GM23248 (cell line): ENCODE measurements around the gene FTO.

Experiments used
- EZH2 ChIP-seq: fragments of 200-600 bp; sonication (generic); IDR thresholded peaks from 2 replicates; pipeline ENCODE4 v1.6.1; 2018; ENCODE audit warnings: antibody characterized with exemption, mild to moderate bottlenecking; ENCODE audit not compliant: insufficient read depth, poor library complexity, severe bottlenecking
- EZH2phosphoT487 ChIP-seq: fragments of 200-600 bp; sonication (generic); IDR thresholded peaks from 2 replicates; pipeline ENCODE4 v1.6.1; 2018; ENCODE audit warnings: antibody characterized with exemption, moderate library complexity, mild to moderate bottlenecking, low read depth; ENCODE audit not compliant: insufficient read depth

DNA sequence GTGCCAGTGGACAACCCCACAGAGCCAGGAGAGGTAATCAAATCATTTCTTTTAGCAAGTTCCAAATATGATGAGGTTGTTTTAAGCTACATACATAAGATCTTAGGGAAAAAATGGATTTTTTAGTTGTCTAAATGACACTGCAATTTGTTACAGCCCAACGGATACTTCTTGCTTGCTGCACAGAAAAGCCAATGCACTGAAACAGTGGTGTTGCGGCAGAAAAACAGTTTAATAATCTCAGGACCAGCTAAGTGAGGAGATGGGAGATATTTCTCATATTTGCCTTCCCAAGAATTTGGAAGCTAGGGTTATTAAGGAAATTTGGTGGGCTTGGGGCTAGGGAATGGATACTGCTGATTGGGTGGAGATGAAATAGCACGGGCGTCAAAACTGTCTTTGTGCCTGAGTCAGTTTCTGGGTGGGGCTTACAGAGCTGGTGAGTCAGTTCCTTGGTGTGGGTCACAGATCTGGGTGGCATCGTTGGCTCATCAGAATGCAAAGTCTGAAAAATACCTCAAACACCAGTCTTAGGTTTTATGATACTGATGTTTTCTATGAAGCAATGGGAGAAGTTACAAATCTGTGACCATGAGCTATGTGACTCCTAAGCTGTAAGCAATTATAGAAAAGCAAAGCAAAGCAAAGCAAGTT is 327.3 kb downstream of the FTO start:
- TF ChIP-seq EZH2 = no peak
- TF ChIP-seq EZH2phosphoT487 = no peak
